ENCODE results near the gene DCANP1. TPM values are rescaled to one million over a fixed set of nuclear protein-coding genes. Genes with fewer than 3 reads are reported as not detected.

Gene DCANP1
- total RNA-seq, 1 donor from 2014 or later: not detected

DNA sequence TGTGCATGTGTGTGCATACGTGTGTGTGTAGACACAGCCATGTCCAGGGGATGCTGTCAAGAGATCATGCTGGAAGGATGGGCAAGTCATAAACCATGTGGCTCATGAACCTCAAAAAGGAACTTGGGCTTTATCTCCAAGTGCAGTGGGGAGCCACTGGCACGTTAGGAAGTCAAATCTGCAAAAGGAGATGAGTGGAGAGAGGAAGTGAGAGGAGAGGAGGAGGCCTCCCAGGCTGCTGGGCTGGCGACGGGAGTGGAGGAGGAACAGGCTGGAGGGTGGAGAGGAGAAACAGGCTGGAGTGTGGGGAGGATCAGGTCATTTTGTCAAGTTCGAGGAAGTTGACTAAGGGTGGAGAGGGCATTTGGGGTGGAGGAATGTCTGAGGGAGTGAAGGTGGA, 34.2 kb upstream of the DCANP1 start:
- no peak for DNase-seq (ENCODE audit: extremely low read depth, low read depth, low spot score)

DNA sequence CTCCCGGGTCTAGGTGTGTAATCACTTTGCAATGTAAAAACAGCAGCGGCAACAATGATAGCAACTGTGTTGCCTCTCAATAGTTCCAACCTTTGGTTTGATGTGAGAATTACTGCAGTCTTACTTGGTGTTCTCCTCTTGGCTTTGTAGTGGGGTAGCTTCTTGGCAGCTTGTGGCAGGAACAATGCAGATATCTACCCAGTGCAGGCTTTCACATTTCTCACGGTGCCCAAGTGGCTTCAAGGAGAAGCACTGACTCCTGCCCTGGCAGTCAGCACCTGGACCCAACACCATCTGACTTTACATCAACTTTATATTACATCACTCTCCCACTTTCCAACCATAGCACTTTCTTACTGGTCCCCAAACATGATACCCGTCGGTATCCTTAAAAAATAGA, 33.4 kb upstream of the DCANP1 start:
- DNase-seq (ENCODE audit: extremely low read depth, low read depth, low spot score): no peak

GRCh38 chr5:135478938-135479337, 31.8 kb upstream of the DCANP1 start:
- DNase-seq (ENCODE audit: extremely low read depth, low read depth, low spot score): no peak

DNA sequence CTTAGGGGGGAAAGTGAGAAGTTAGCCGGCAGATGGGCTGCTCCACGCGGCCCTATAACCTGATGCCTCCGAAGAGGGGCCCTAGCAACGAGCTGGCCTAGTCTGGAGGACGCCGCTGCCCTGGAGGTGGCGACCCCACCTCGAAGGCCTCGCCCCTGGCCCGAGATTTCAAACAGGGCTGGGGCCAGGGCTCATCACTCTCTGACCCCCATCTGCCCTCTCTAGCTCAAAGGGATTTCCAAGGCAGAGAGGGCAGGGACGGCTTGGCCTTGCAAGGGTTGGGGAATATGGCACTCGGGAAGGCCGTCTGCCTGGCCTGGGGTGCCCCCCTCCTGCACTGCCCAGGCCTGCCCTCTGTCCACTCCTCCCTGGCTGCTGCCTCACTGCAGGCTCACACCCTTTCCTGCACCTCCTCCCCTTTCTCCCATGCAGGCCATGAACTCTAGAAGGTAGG, 30.5 kb upstream of the DCANP1 start:
- DNase-seq (ENCODE audit: extremely low read depth, low read depth, low spot score): no peak

DNA sequence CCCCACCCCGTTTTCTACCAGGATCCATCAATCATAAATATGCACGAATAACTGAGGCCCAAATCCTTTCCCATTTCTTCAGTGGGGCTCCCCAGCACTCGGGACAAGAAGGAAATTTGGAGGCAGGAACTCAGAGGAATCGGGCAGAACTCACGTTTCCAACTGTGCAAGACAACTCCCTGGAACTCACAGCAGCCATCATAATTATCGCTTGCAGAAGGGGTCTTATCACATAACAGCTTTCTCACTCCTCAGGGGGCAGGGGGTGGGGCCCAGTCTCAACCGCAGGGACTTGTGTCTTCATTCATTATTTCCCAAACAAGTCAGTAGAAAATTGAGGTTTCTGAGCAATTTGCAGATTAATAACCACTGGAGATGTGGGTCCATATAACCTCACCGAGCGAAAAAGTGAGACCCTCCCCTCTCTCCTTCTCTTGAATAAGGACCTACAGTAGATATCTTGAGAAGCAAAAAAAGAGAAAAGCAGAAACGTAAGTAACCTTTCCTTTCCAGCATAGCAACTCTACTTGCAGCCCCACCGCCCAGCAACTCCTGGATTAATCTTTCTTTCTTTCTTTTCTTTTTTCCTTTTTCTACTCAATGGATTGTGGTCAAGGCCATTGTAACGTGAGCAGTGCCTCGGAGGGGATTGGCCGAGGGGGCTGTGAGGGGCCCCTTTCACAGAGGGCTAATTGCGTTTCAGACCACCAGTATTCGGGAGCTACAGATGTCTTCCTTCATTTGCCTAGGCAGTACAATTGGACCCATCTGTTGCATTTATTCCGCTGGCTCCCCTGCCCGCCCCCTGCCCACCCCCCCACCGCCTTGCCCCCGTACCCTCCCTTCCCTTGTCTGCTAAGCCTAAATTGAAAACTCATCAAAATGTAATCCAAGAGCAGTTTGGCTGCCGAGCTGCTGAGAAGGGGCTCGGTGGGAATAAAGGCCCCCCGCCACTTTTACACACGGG, 29.8 kb upstream of the DCANP1 start:
- DNase-seq (ENCODE audit: extremely low read depth, low read depth, low spot score): no peak

- DNase-seq (ENCODE audit: extremely low read depth, low read depth, low spot score): no peak
Observed at GRCh38 chr5:135473956-135474670, 27.0 kb upstream of the DCANP1 start.

- DNase-seq (ENCODE audit: extremely low read depth, low read depth, low spot score): no peak
Observed at GRCh38 chr5:135472141-135472540, 25.0 kb upstream of the DCANP1 start.

- no peak for DNase-seq (ENCODE audit: extremely low read depth, low read depth, low spot score)
Observed at GRCh38 chr5:135471726-135472125, 24.6 kb upstream of the DCANP1 start.

GRCh38 chr5:135469911-135470310, 22.8 kb upstream of the DCANP1 start:
- DNase-seq (ENCODE audit: extremely low read depth, low read depth, low spot score): no peak

GRCh38 chr5:135468541-135468940, 21.4 kb upstream of the DCANP1 start:
- DNase-seq (ENCODE audit: extremely low read depth, low read depth, low spot score): no peak

GRCh38 chr5:135467871-135468485, 20.8 kb upstream of the DCANP1 start:
- no peak for DNase-seq (ENCODE audit: extremely low read depth, low read depth, low spot score)

GRCh38 chr5:135467051-135467625, 20.0 kb upstream of the DCANP1 start:
- no peak for DNase-seq (ENCODE audit: extremely low read depth, low read depth, low spot score)

GRCh38 chr5:135466178-135467050, 19.3 kb upstream of the DCANP1 start:
- DNase-seq (ENCODE audit: extremely low read depth, low read depth, low spot score): no peak

- DNase-seq (ENCODE audit: extremely low read depth, low read depth, low spot score): no peak
Observed at GRCh38 chr5:135465391-135466122, 18.4 kb upstream of the DCANP1 start.

DNA sequence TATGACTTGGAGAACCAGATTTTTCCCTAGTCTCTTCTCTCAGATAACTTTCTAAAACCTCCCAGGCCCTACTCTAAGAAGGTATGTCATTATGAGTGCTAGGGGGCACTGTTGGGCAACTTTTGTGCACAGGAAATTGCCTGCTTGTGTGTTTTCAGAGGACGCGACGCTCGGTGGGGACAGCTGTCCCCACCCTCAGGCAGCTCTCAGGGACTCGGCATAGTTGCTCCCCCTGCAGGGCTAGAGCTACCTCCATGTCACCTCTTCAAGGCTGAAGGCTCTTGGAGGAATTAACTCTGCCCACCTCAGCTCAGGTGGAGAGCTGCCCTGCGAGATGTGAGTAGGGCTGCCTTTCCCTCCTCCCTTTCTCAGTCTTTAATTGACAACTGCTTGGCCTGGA, 15.2 kb upstream of the DCANP1 start:
- no peak for DNase-seq (ENCODE audit: extremely low read depth, low read depth, low spot score)

DNA sequence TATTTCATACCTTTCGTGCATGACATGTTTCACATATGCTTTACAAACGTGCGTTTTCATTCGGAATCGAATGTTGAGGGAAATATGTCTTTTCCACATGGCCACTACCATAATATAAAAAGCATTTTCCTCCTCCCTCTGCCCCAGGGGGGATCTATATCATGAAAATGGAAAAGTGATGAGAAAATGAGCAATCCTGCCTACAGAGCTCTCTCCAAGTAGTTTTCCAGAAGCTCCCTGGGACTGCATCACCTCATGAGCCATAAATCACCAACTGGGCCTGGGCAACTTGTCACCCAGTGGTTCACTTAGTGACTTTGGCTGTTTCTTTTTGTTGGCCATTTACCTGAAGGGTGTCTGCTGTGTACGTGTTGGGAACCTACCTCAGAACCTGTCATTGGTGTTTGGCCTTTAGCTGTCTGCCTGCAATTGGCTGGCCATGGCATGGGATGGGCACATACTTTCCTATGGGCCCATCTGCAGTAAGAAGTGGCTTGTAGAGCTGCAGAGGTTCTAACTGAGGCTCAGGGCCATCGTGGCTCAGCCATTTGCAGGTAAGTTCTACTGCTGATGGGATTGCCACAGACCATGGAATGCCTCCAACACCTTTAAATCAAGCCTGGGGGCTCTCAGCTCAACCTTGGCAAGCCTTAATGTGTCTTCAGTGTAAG, 14.5 kb upstream of the DCANP1 start:
- DNase-seq (ENCODE audit: extremely low read depth, low read depth, low spot score): no peak

DNA sequence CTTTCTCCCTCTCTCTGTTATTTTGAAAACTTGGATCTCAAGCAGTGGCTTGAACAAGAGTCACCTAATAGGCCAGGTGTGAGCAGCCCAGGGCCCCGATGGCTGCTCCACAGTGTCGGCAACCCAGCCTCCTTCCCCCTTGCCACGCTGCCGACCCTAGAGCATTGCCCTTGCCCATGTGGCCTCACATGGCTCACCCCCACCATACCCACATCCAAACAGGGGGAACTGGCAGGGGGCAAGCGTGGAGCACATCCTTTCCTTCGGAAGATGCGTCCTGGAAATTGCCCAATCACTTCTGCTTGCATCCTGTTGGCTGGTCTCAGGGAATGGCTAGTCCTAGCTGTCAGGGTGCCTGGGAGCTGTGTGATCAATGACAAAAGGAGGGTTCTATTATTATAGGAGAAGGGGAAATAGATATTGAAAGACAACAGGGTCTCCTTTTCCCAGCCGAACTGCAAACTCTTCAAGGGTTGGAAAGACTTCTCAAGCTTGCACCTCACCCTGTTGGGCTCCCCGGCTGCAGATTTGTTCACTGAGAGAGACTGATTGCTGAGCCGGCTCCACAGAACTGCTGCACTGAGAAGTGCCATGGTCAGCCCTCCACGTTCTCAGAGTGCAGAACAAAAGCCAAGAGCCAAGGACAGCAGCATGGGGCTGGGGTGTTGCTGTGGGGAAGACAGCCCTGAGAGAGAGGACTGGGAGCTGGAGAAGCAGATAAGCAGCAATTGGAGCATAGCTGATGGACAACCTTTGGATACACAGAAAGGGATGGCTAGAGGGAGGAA, 13.3 kb upstream of the DCANP1 start:
- DNase-seq (ENCODE audit: extremely low read depth, low read depth, low spot score): no peak

DNA sequence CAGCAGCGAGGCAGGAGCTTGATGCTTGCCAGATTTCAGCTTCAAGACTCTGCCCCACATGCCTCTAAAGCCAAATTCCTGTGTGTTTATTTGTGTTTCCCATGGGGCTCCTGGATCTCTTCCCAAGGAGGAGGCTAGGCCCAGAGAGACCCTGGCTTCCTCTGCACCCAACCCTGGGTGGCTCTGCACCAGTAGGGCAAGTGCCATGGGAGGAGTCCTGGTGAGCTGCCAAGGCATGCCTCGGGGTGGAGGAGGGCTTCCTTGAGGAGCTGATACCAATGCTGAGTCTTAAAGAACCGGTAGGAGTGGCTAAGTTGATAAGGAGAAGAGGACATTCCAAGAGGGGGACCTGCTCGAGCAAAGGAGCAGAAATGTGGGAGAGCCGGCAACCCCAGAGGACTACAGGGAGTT, 11.8 kb upstream of the DCANP1 start:
- DNase-seq (ENCODE audit: extremely low read depth, low read depth, low spot score): no peak
